OCI-LY3 (cell line): ENCODE data around the gene EFCAB6.

ENCODE experiments used
- H2AFZ ChIP-seq: fragments of 200-600, 300-600 bp; shearing (Covaris generic); 2 replicates; pipeline ENCODE4 v1.6.0; 2014; ENCODE audit warnings: antibody characterized with exemption, low read depth, low read length
- H3K27ac ChIP-seq: fragments of 200-600, 300-600 bp; sonication (generic); 2 replicates; pipeline ENCODE4 v1.5.1; 2014; ENCODE audit warnings: mild to moderate bottlenecking, low read length, moderate library complexity, mixed read lengths
- H3K27me3 ChIP-seq: fragments of 200-600, 300-600 bp; sonication (generic); 2 replicates; pipeline ENCODE4 v1.6.1; 2014; ENCODE audit warnings: low read depth, low read length, mixed read lengths
- H3K36me3 ChIP-seq: fragments of 200-600, 300-600 bp; sonication (generic); replicated peaks from 2 replicates; pipeline ENCODE3; 2014; ENCODE audit warnings: low read depth, low read length, mixed read lengths
- H3K4me1 ChIP-seq: fragments of 300-600, 200-600 bp; sonication (generic); 2 replicates; pipeline ENCODE4 v1.6.1; 2014; ENCODE audit warnings: low read length, mixed read lengths
- H3K4me2 ChIP-seq: fragments of 200-600, 300-600 bp; sonication (generic); 2 replicates; pipeline ENCODE4 v1.6.1; 2014; ENCODE audit warnings: low read length, mixed read lengths
- H3K4me3 ChIP-seq: fragments of 300-600, 200-600 bp; sonication (generic); 2 replicates; pipeline ENCODE4 v1.5.1; 2014; ENCODE audit warnings: antibody characterized with exemption, mild to moderate bottlenecking, low read length, moderate library complexity
- H3K79me2 ChIP-seq: fragments of 300-600, 200-600 bp; shearing (Covaris generic); 2 replicates; pipeline ENCODE4 v1.6.1; 2014; ENCODE audit warnings: mild to moderate bottlenecking, low read length, mixed read lengths
- H3K9ac ChIP-seq: fragments of 300-600, 200-600 bp; shearing (Covaris generic); 2 replicates; pipeline ENCODE4 v1.6.0; 2014; ENCODE audit warnings: mild to moderate bottlenecking, low read length, moderate library complexity
- H3K9me3 ChIP-seq: fragments of 200-600, 300-600 bp; shearing (Covaris generic); 2 replicates; pipeline ENCODE4 v1.6.1; 2014; ENCODE audit warnings: low read length, mixed read lengths; ENCODE audit not compliant: insufficient read depth
- H4K20me1 ChIP-seq: fragments of 200-600, 300-600 bp; sonication (generic); 2 replicates; pipeline ENCODE4 v1.6.1; 2016; ENCODE audit warnings: low read length, mixed read lengths; ENCODE audit not compliant: insufficient read depth
- CTCF ChIP-seq: fragments of 200-600, 300-600 bp; sonication (generic); IDR thresholded peaks from 2 replicates; pipeline ENCODE4 v1.5.1; 2014; ENCODE audit warnings: antibody characterized with exemption, low read length, low read depth
- EZH2phosphoT487 ChIP-seq: fragments of 200-600 bp; shearing (Covaris generic); IDR thresholded peaks from 2 replicates; pipeline ENCODE4 v1.6.1; 2018; ENCODE audit warnings: antibody characterized with exemption, mixed run types, low read depth

Gene EFCAB6

GRCh38 chr22:43783777-43784176, 28.3 kb downstream of the EFCAB6 start:
- no peaks in the 10 kb centered on the region for H3K79me2 ChIP-seq
- no peaks in the 10 kb centered on the region for H4K20me1 ChIP-seq
- H3K36me3 ChIP-seq = no peaks in the 10 kb centered on the region
- no peak for TF ChIP-seq CTCF
- no peak for TF ChIP-seq EZH2phosphoT487
- no peak overlapping the region for H2AFZ ChIP-seq
- no peak overlapping the region for H3K4me2 ChIP-seq
- H3K9me3 ChIP-seq = no peaks in the 10 kb centered on the region
- no peak overlapping the region for H3K27ac ChIP-seq
- no peaks in the 10 kb centered on the region for H3K4me1 ChIP-seq
- peaks cover 13% of the 10 kb centered on the region for H3K27me3 ChIP-seq
- H3K9ac ChIP-seq = no peak overlapping the region
- no peak overlapping the region for H3K4me3 ChIP-seq

GRCh38 chr22:43782448-43782847, 29.7 kb downstream of the EFCAB6 start:
- no peaks in the 10 kb centered on the region for H3K36me3 ChIP-seq
- TF ChIP-seq EZH2phosphoT487 (no peak), CTCF (no peak)

GRCh38 chr22:43777286-43777685, 34.8 kb downstream of the EFCAB6 start:
- Histone ChIP-seq H3K9me3 (no peaks in the 10 kb centered on the region), H3K27ac (no peak overlapping the region), H3K27me3 (peaks cover 3% of the 10 kb centered on the region), H3K4me2 (no peak overlapping the region), H3K4me1 (peaks cover 5% of the 10 kb centered on the region; the same call in 1 of the 2 replicates), H2AFZ (no peak overlapping the region), H3K36me3 (no peaks in the 10 kb centered on the region), H3K4me3 (no peak overlapping the region), H4K20me1 (no peaks in the 10 kb centered on the region), H3K9ac (no peak overlapping the region), H3K79me2 (no peaks in the 10 kb centered on the region)
- TF ChIP-seq CTCF (no peak), EZH2phosphoT487 (no peak)

More at GRCh38 chr22:43782448-43782847, 29.7 kb downstream of the EFCAB6 start:
- H2AFZ ChIP-seq = no peak overlapping the region
- H3K4me1 ChIP-seq = no peaks in the 10 kb centered on the region
- H4K20me1 ChIP-seq = no peaks in the 10 kb centered on the region
- no peak overlapping the region for H3K4me3 ChIP-seq
- no peak overlapping the region for H3K27ac ChIP-seq
- H3K9me3 ChIP-seq = no peaks in the 10 kb centered on the region
- H3K9ac ChIP-seq = no peak overlapping the region
- H3K4me2 ChIP-seq = no peak overlapping the region
- no peaks in the 10 kb centered on the region for H3K79me2 ChIP-seq
- H3K27me3 ChIP-seq = peaks cover 13% of the 10 kb centered on the region

- H3K79me2 ChIP-seq = no peaks in the 10 kb centered on the region
- H3K27ac ChIP-seq = no peak overlapping the region
- H3K4me1 ChIP-seq = peaks cover 5% of the 10 kb centered on the region; the same call in 1 of the 2 replicates
- H2AFZ ChIP-seq = no peak overlapping the region
- H3K4me2 ChIP-seq = no peak overlapping the region
- H3K27me3 ChIP-seq = no peaks in the 10 kb centered on the region; the same call in none of the 2 replicates
- H3K36me3 ChIP-seq = no peaks in the 10 kb centered on the region
- no peaks in the 10 kb centered on the region for H4K20me1 ChIP-seq
- no peak overlapping the region for H3K9ac ChIP-seq
- TF ChIP-seq CTCF (no peak), EZH2phosphoT487 (no peak)
- H3K9me3 ChIP-seq = no peaks in the 10 kb centered on the region
- no peak overlapping the region for H3K4me3 ChIP-seq
Measured at GRCh38 chr22:43776081-43776670, 35.9 kb downstream of the EFCAB6 start.
